Keratinocyte (primary cell): ENCODE measurements around the gene FGD4. TPM values are rescaled to one million over a fixed set of nuclear protein-coding genes. Genes with fewer than 3 reads are reported as not detected.

Source experiments
- DNase-seq: peaks from one replicate; pipeline ENCODE4 v3.0.0-alpha.2; 2011; ENCODE audit warnings: low read depth, missing footprints, low spot score
- FAIRE-seq: peaks from 2 replicates; lab custom pipeline; 2011; peaks lifted over from hg19 to GRCh38; lab: Jason Lieb, UNC
- H2AFZ ChIP-seq: 2 replicates; pipeline ENCODE4 v1.6.0; 2012; ENCODE audit warnings: low read length, control low read depth, inconsistent platforms; ENCODE audit not compliant: control insufficient read depth
- H3K27ac ChIP-seq: 2 replicates; pipeline ENCODE4 v1.5.1; 2011; ENCODE audit warnings: low read length; ENCODE audit not compliant: control insufficient read depth, insufficient read depth
- H3K27me3 ChIP-seq: 3 replicates; pipeline ENCODE4 v1.6.0; 2011; ENCODE audit warnings: low read length; ENCODE audit not compliant: control insufficient read depth, insufficient read depth; ENCODE audit errors: extremely low read depth
- H3K36me3 ChIP-seq, 2 experiments: 2 replicates in 1 of 2; 3 replicates in 1 of 2; pipeline ENCODE4 v1.5.1; 2011; ENCODE audit warnings: low read length in 2 of 2, mild to moderate bottlenecking in 1 of 2; ENCODE audit not compliant: control insufficient read depth in 2 of 2, insufficient read depth in 2 of 2; ENCODE audit errors: extremely low read depth in 1 of 2
- H3K4me1 ChIP-seq: 3 replicates; pipeline ENCODE4 v1.5.1; 2011; ENCODE audit warnings: low read length; ENCODE audit not compliant: control insufficient read depth, insufficient read depth; ENCODE audit errors: extremely low read depth
- H3K4me2 ChIP-seq: 3 replicates; pipeline ENCODE4 v1.6.0; 2011; ENCODE audit warnings: low read depth, low read length; ENCODE audit not compliant: control insufficient read depth, insufficient read depth; ENCODE audit errors: extremely low read depth
- H3K4me3 ChIP-seq, 3 experiments: fragments of 200-600 bp in 1 of 3; sonication (generic) in 1 of 3; 2 replicates in 2 of 3; 3 replicates in 1 of 3; pipeline ENCODE4 v1.5.1; 2011 to 2016; ENCODE audit warnings: low read length in 3 of 3, mild to moderate bottlenecking in 3 of 3, control low read depth in 2 of 3, inconsistent platforms in 1 of 3, low read depth in 1 of 3, mixed read lengths in 1 of 3, mixed run types in 1 of 3, moderate library complexity in 1 of 3; ENCODE audit not compliant: control insufficient read depth in 2 of 3, insufficient read depth in 2 of 3; ENCODE audit errors: extremely low read depth in 1 of 3
- H3K79me2 ChIP-seq: 2 replicates; pipeline ENCODE4 v1.6.0; 2012; ENCODE audit warnings: low read length; ENCODE audit not compliant: control insufficient read depth, insufficient read depth
- H3K9ac ChIP-seq: 3 replicates; pipeline ENCODE4 v1.6.0; 2011; ENCODE audit warnings: low read length; ENCODE audit not compliant: control insufficient read depth, insufficient read depth; ENCODE audit errors: extremely low read depth
- H3K9me1 ChIP-seq: 3 replicates; pipeline ENCODE4 v1.6.0; 2011; ENCODE audit warnings: low read length; ENCODE audit not compliant: control insufficient read depth, insufficient read depth; ENCODE audit errors: extremely low read depth
- H3K9me3 ChIP-seq: 2 replicates; pipeline ENCODE4 v1.5.1; 2012; ENCODE audit warnings: low read depth, low read length; ENCODE audit not compliant: control insufficient read depth
- H4K20me1 ChIP-seq: 3 replicates; pipeline ENCODE4 v1.6.0; 2011; ENCODE audit warnings: low read length; ENCODE audit not compliant: control insufficient read depth, insufficient read depth; ENCODE audit errors: extremely low read depth
- CTCF ChIP-seq, 3 experiments: IDR thresholded peaks in 1 of 3; conservative IDR thresholded peaks in 1 of 3; optimal IDR thresholded peaks in 1 of 3; 2 replicates in 2 of 3; 3 replicates in 1 of 3; pipeline versions ENCODE3 to v1.5.1; 2011; ENCODE audit warnings: low read length in 3 of 3, mild to moderate bottlenecking in 3 of 3, moderate library complexity in 2 of 3, control low read depth in 1 of 3, inconsistent platforms in 1 of 3; ENCODE audit not compliant: insufficient read depth in 2 of 3; ENCODE audit errors: extremely low read depth in 1 of 3
- EZH2 ChIP-seq: IDR thresholded peaks from one replicate; pipeline ENCODE4 v1.6.1; 2012; ENCODE audit warnings: inconsistent platforms, mild to moderate bottlenecking, low read length, moderate library complexity
- dilution Hi-C: fragments of 300-500 bp; cut with MboI; formaldehyde crosslinking; loops from one replicate; pipeline ENCODE4 v1.7.0; 2020; ENCODE audit warnings: low sequenced_read_pairs; ENCODE audit not compliant: extremely low pct_ligation_motif_present
- polyA plus RNA-seq, 5 experiments: library from polyadenylated mRNA; depleted of rRNA in 3 of 5; stranded (reverse) in 3 of 5; stranded (forward) in 1 of 5; unstranded in 1 of 5; fragments of >200 nt; gene quantifications; 1 replicate in 1 of 5; 2 replicates in 3 of 5; 3 replicates in 1 of 5; pipeline versions ENCODE4 v1.2.1 to v1.2.3, GENCODE V29; 2011 to 2012; ENCODE audit warnings: missing spikeins in 2 of 5, low read depth in 1 of 5, low replicate concordance in 1 of 5

Gene FGD4
- polyA plus RNA-seq, 1 donor (not counting 4 experiments of a cell fraction or from before 2014, with no cell fraction given), result 10.5 TPM

GRCh38 chr12:32454075-32454474 lies 54.7 kb downstream of the FGD4 start:
- peak; percentile 93 for FAIRE-seq
- no peaks in the 10 kb centered on the region for H3K36me3 ChIP-seq
- no peak for TF ChIP-seq CTCF (optimal IDR thresholded peaks at IDR 0.05 in 1 of 3, IDR thresholded peaks at IDR 0.05 in 1 of 3, conservative IDR thresholded peaks at IDR 0.05 in 1 of 3; ENCODE audit: extremely low read depth in 1 of 3, insufficient read depth in 2 of 3, low read length in 3 of 3)
- TF ChIP-seq EZH2, result no peak
- H3K79me2 ChIP-seq, result peaks cover 58% of the 10 kb centered on the region
- peak overlapping the region; percentile 71 for H3K9ac ChIP-seq
- no peaks in the 10 kb centered on the region for H3K27me3 ChIP-seq
- H3K4me1 ChIP-seq, result peaks cover 46% of the 10 kb centered on the region
- dilution Hi-C loops, result no loop called here
- H2AFZ ChIP-seq, result peak overlapping the region; percentile 47
- H3K9me3 ChIP-seq, result no peaks in the 10 kb centered on the region
- H4K20me1 ChIP-seq, result no peaks in the 10 kb centered on the region
- peak overlapping the region in 2 of 3 experiments; percentile 36 to 54 for H3K4me3 ChIP-seq
- H3K27ac ChIP-seq, result peak overlapping the region; percentile 79
- peak overlapping the region; percentile 88 for H3K4me2 ChIP-seq
- H3K9me1 ChIP-seq, result no peaks in the 10 kb centered on the region
- DNase-seq, result peak; percentile 62

- TF ChIP-seq CTCF (optimal IDR thresholded peaks at IDR 0.05 in 1 of 3, IDR thresholded peaks at IDR 0.05 in 1 of 3, conservative IDR thresholded peaks at IDR 0.05 in 1 of 3; ENCODE audit: extremely low read depth in 1 of 3, insufficient read depth in 2 of 3, low read length in 3 of 3), result no peak
- TF ChIP-seq EZH2, result no peak
- H3K27me3 ChIP-seq, result no peaks in the 10 kb centered on the region
- no peaks in the 10 kb centered on the region for H3K36me3 ChIP-seq
- H3K9ac ChIP-seq, result peak overlapping the region; percentile 71
- FAIRE-seq, result peak; percentile 75
- peak overlapping the region; percentile 88 for H3K4me2 ChIP-seq
- H3K9me3 ChIP-seq, result no peaks in the 10 kb centered on the region
- no peaks in the 10 kb centered on the region for H4K20me1 ChIP-seq
- peak overlapping the region in 1 of 3 experiments; percentile 54 for H3K4me3 ChIP-seq
- peak overlapping the region; percentile 79 for H3K27ac ChIP-seq
- H3K79me2 ChIP-seq, result peaks cover 57% of the 10 kb centered on the region
- no peaks in the 10 kb centered on the region for H3K9me1 ChIP-seq
- DNase-seq, result no peak
- dilution Hi-C loops, result no loop called here
- peaks cover 46% of the 10 kb centered on the region for H3K4me1 ChIP-seq
- no peak overlapping the region for H2AFZ ChIP-seq
Measured at GRCh38 chr12:32454866-32455265, 55.5 kb downstream of the FGD4 start.
